ENCODE results near the gene HOMER3.
"Not testable (repeated sequence)": the region's sequence is repeated elsewhere in the genome, so short reads cannot be mapped to it uniquely, and the experiment has no call there.

The HOMER3 gene

GRCh38 chr19:18905513-18906236, 35.3 kb downstream of the HOMER3 start:
- Mint-ChIP-seq H3K27ac (no peak overlapping the region), H3K36me3 (ENCODE audit: low read depth) (peaks cover 13% of the 10 kb centered on the region), H3K9me3 (no peaks in the 10 kb centered on the region), H3K27me3 (ENCODE audit: low read depth) (no peaks in the 10 kb centered on the region), H3K4me1 (no peaks in the 10 kb centered on the region), H3K4me3 (no peak overlapping the region)
- no peak for TF ChIP-seq CTCF (IDR thresholded peaks at IDR 0.05; ENCODE audit: unreplicated experiment in 3 of 3)

- Mint-ChIP-seq H3K27me3 (ENCODE audit: low read depth) (no peaks in the 10 kb centered on the region), H3K4me1 (no peaks in the 10 kb centered on the region), H3K4me3 (no peak overlapping the region), H3K27ac (no peak overlapping the region), H3K9me3 (no peaks in the 10 kb centered on the region), H3K36me3 (ENCODE audit: low read depth) (peaks cover 13% of the 10 kb centered on the region)
- TF ChIP-seq CTCF (IDR thresholded peaks at IDR 0.05; ENCODE audit: unreplicated experiment in 3 of 3) = no peak
These were observed 36.0 kb downstream of the HOMER3 start for GRCh38 chr19:18905058-18905456.

GRCh38 chr19:18904334-18905057, 36.5 kb downstream of the HOMER3 start:
- Mint-ChIP-seq H3K9me3 (no peaks in the 10 kb centered on the region), H3K27ac (no peak overlapping the region), H3K4me1 (no peaks in the 10 kb centered on the region), H3K27me3 (ENCODE audit: low read depth) (no peaks in the 10 kb centered on the region), H3K36me3 (ENCODE audit: low read depth) (peaks cover 9% of the 10 kb centered on the region), H3K4me3 (no peak overlapping the region)
- no peak for TF ChIP-seq CTCF (IDR thresholded peaks at IDR 0.05; ENCODE audit: unreplicated experiment in 3 of 3)

GRCh38 chr19:18903156-18904037, 37.6 kb downstream of the HOMER3 start:
- no peaks in the 10 kb centered on the region for H3K9me3 Mint-ChIP-seq
- H3K36me3 Mint-ChIP-seq (ENCODE audit: low read depth) = peaks cover 9% of the 10 kb centered on the region
- no peak for TF ChIP-seq CTCF (IDR thresholded peaks at IDR 0.05; ENCODE audit: unreplicated experiment in 3 of 3)
- no peaks in the 10 kb centered on the region for H3K27me3 Mint-ChIP-seq (ENCODE audit: low read depth)
- no peak overlapping the region for H3K4me3 Mint-ChIP-seq
- no peak overlapping the region for H3K27ac Mint-ChIP-seq
- H3K4me1 Mint-ChIP-seq = no peaks in the 10 kb centered on the region

- H3K4me3 Mint-ChIP-seq; H3K36me3 Mint-ChIP-seq (ENCODE audit: low read depth); H3K4me1 Mint-ChIP-seq; H3K27me3 Mint-ChIP-seq (ENCODE audit: low read depth); H3K27ac Mint-ChIP-seq; H3K9me3 Mint-ChIP-seq: not testable (repeated sequence)
These were observed 38.5 kb downstream of the HOMER3 start for GRCh38 chr19:18902519-18902918.

GRCh38 chr19:18901491-18901890, 39.5 kb downstream of the HOMER3 start:
- Mint-ChIP-seq H3K36me3 (ENCODE audit: low read depth) (peaks cover 9% of the 10 kb centered on the region), H3K4me1 (no peaks in the 10 kb centered on the region), H3K9me3 (no peaks in the 10 kb centered on the region), H3K4me3 (no peak overlapping the region), H3K27ac (no peak overlapping the region), H3K27me3 (ENCODE audit: low read depth) (no peaks in the 10 kb centered on the region)
- no peak for TF ChIP-seq CTCF (IDR thresholded peaks at IDR 0.05; ENCODE audit: unreplicated experiment in 3 of 3)
